ENCODE results near the gene NAV3.

NAV3 gene

GRCh38 chr12:78187741-78188140 lies 357.0 kb downstream of the NAV3 start:
- DNase-seq (ENCODE audit: low spot score): no peak

- DNase-seq (ENCODE audit: low spot score): no peak
Observed at GRCh38 chr12:78189656-78190055, 359.0 kb downstream of the NAV3 start.

GRCh38 chr12:78191611-78192010 lies 360.9 kb downstream of the NAV3 start:
- DNase-seq (ENCODE audit: low spot score): no peak

- DNase-seq (ENCODE audit: low spot score): no peak
Observed at GRCh38 chr12:78192979-78193378, 362.3 kb downstream of the NAV3 start.

- DNase-seq (ENCODE audit: low spot score): no peak
Observed at GRCh38 chr12:78194448-78194847, 363.8 kb downstream of the NAV3 start.

GRCh38 chr12:78198896-78199295 lies 368.2 kb downstream of the NAV3 start:
- no peak for DNase-seq (ENCODE audit: low spot score)

- DNase-seq (ENCODE audit: low spot score): no peak
Observed at GRCh38 chr12:78199926-78200325, 369.2 kb downstream of the NAV3 start.

- no peak for DNase-seq (ENCODE audit: low spot score)
Observed at GRCh38 chr12:78204926-78205325, 374.2 kb downstream of the NAV3 start.

- no peak for DNase-seq (ENCODE audit: low spot score)
Observed at GRCh38 chr12:78208092-78208491, 377.4 kb downstream of the NAV3 start.

GRCh38 chr12:78209846-78210505 lies 379.3 kb downstream of the NAV3 start:
- no peak for DNase-seq (ENCODE audit: low spot score)

GRCh38 chr12:78210506-78210860 lies 379.8 kb downstream of the NAV3 start:
- no peak for DNase-seq (ENCODE audit: low spot score)

GRCh38 chr12:78210894-78211302 lies 380.2 kb downstream of the NAV3 start:
- no peak for DNase-seq (ENCODE audit: low spot score)

- no peak for DNase-seq (ENCODE audit: low spot score)
Observed at GRCh38 chr12:78220811-78221210, 390.1 kb downstream of the NAV3 start.

GRCh38 chr12:78224154-78224553 lies 393.5 kb downstream of the NAV3 start:
- DNase-seq (ENCODE audit: low spot score): no peak

GRCh38 chr12:78226763-78227162 lies 396.1 kb downstream of the NAV3 start:
- DNase-seq (ENCODE audit: low spot score): no peak

- DNase-seq (ENCODE audit: low spot score): peak; percentile 25
Observed at GRCh38 chr12:78229591-78230101, 399.0 kb downstream of the NAV3 start.

- DNase-seq (ENCODE audit: low spot score): no peak
Observed at GRCh38 chr12:78232756-78233155, 402.1 kb downstream of the NAV3 start.

- DNase-seq (ENCODE audit: low spot score): no peak
Observed at GRCh38 chr12:78236264-78236663, 405.6 kb downstream of the NAV3 start.

- no peak for DNase-seq (ENCODE audit: low spot score)
Observed at GRCh38 chr12:78239544-78239943, 408.9 kb downstream of the NAV3 start.

- no peak for DNase-seq (ENCODE audit: low spot score)
Observed at GRCh38 chr12:78240827-78241226, 410.1 kb downstream of the NAV3 start.

GRCh38 chr12:78241446-78241845 lies 410.8 kb downstream of the NAV3 start:
- no peak for DNase-seq (ENCODE audit: low spot score)

GRCh38 chr12:78244916-78245507 lies 414.3 kb downstream of the NAV3 start:
- DNase-seq (ENCODE audit: low spot score): no peak

GRCh38 chr12:78248321-78248720 lies 417.6 kb downstream of the NAV3 start:
- DNase-seq (ENCODE audit: low spot score): no peak

GRCh38 chr12:78249578-78249977 lies 418.9 kb downstream of the NAV3 start:
- DNase-seq (ENCODE audit: low spot score): no peak

Data from hematopoietic multipotent progenitor cell treated with erythropoietin and hydrocortisone succinate and interleukin-3 and kit ligand, for 15 days (in vitro differentiated cells).